Lung (tissue), 12 donors: ENCODE data around the gene EME1. TPM values are rescaled to one million over a fixed set of nuclear protein-coding genes. Genes with fewer than 3 reads are reported as not detected.
"Not testable (repeated sequence)": the region's sequence is repeated elsewhere in the genome, so short reads cannot be mapped to it uniquely, and the experiment has no call there.

Experiments
- ATAC-seq: fragments of 200-7000 bp; cut with Tn5 transposase; one replicate; pipeline ENCODE4 v1.9.1; 2020; ENCODE audit warnings: moderate number of reproducible peaks; ENCODE audit not compliant: insufficient read depth, low FRiP score
- DNase-seq, 3 donors: peaks; one replicate each; pipeline ENCODE4 v3.0.0-alpha.2; 2013 to 2017
- H3K27ac ChIP-seq, 2 donors: one replicate each; pipeline ENCODE4 v1.5.1; 2013; ENCODE audit warnings: mild to moderate bottlenecking in 2 of 2, moderate library complexity in 2 of 2, control low read depth in 1 of 2, inconsistent platforms in 1 of 2, low read depth in 1 of 2, low read length in 1 of 2
- H3K27me3 ChIP-seq, 3 donors: one replicate each; pipeline ENCODE4 v1.5.1; 2013; ENCODE audit warnings: low read length in 2 of 3; ENCODE audit not compliant: control insufficient read depth in 3 of 3, insufficient read depth in 3 of 3
- H3K36me3 ChIP-seq, 4 donors: one replicate each; pipeline ENCODE4 v1.5.1; 2013; ENCODE audit warnings: low read length in 4 of 4, mild to moderate bottlenecking in 1 of 4, moderate library complexity in 1 of 4; ENCODE audit not compliant: control insufficient read depth in 4 of 4, insufficient read depth in 4 of 4
- H3K4me1 ChIP-seq, 5 donors: one replicate each; pipeline ENCODE4 v1.5.1; 2013; ENCODE audit warnings: low read length in 5 of 5, mild to moderate bottlenecking in 2 of 5, moderate library complexity in 1 of 5; ENCODE audit not compliant: control insufficient read depth in 5 of 5, insufficient read depth in 5 of 5
- H3K4me3 ChIP-seq: one replicate; pipeline ENCODE4 v1.5.1; 2013; ENCODE audit warnings: mild to moderate bottlenecking, control low read depth, moderate library complexity
- H3K9ac ChIP-seq, 2 donors: one replicate each; pipeline ENCODE4 v1.5.1; 2013; ENCODE audit warnings: low read length in 2 of 2, control low read depth in 1 of 2; ENCODE audit not compliant: insufficient read depth in 1 of 2
- H3K9me3 ChIP-seq, 4 donors: one replicate each; pipeline ENCODE4 v1.5.1; 2013; ENCODE audit warnings: low read length in 3 of 4, mild to moderate bottlenecking in 1 of 4, moderate library complexity in 1 of 4; ENCODE audit not compliant: control insufficient read depth in 4 of 4, insufficient read depth in 3 of 4
- CTCF ChIP-seq: IDR thresholded peaks from 2 replicates; pipeline ENCODE4 v1.5.1; 2012; ENCODE audit warnings: mild to moderate bottlenecking; ENCODE audit errors: control extremely low read depth, extremely low read depth
- WGBS, 2 donors: extraction: QIAGEN DNeasy Blood & Tissue Kit; methylation state at CpG; one replicate each; pipeline ENCODE4 v1.1.7; 2013; 5-methylcytosine and 5-hydroxymethylcytosine counted together
- polyA plus RNA-seq, 2 donors: library from polyadenylated mRNA; stranded (reverse); fragments of 200-250 nt; gene quantifications; one replicate each; pipeline ENCODE4 v1.2.1, GENCODE V29; 2013
- total RNA-seq, 2 donors: library from RNA; depleted of rRNA in 1 of 2; stranded (reverse); fragments of >200 nt in 1 of 2; gene quantifications; one replicate each; pipeline ENCODE4 v1.2.1, GENCODE V29; 2014 to 2021
- donor health status: control.
- donor health status: control.
- donor health status: Bipolar disorder and iron deficiency.
- donor health status: healthy.
- donor health status: DM: yes; HTN: yes; CAD: no.

EME1 gene
- total and polyA plus RNA-seq, 4 donors, result 0.55 to 2.8 (median 1.8) TPM

- Histone ChIP-seq H3K27me3 (no peaks in the 10 kb centered on the region), H3K9me3 (no peaks in the 10 kb centered on the region), H3K4me3 (peak within 1 kb of the TSS; percentile 73), H3K4me1 (peaks cover 0 to 52% (median 20%) of the 10 kb centered on the region in 5 donors), H3K27ac (peak within 1 kb of the TSS; percentile 15 to 86), H3K9ac (peak within 1 kb of the TSS; percentile 51 to 78), H3K36me3 (peaks cover 0 to 9% (median 0%) of the 10 kb centered on the region in 4 donors)
- ATAC-seq (peak; percentile 84), DNase-seq (peak; percentile 87 to 91 (median 89))
- no peak for TF ChIP-seq CTCF
- 1 to 2% methylated on average over 65 to 70 of the region's 70 CpGs for WGBS, 2 donors
Observed at GRCh38 chr17:50425682-50426471, 52.8 kb downstream of the EME1 start, which contains the start of gene ACSF2. Gene ACSF2, plus strand, starts transcription at chr17:50426218. Its CDS starts 44 bp downstream, at chr17:50426262.

- H3K4me1 ChIP-seq, result peaks cover 0 to 52% (median 18%) of the 10 kb centered on the region in 5 donors
- no peak for TF ChIP-seq CTCF
- no peaks in the 10 kb centered on the region for H3K27me3 ChIP-seq
- peak overlapping the region in 1 of 2 donors; percentile 63 for H3K9ac ChIP-seq
- no peak for DNase-seq
- H3K36me3 ChIP-seq, result peaks cover 0 to 9% (median under 1%) of the 10 kb centered on the region in 4 donors
- ATAC-seq, result no peak
- no peaks in the 10 kb centered on the region for H3K9me3 ChIP-seq
- H3K27ac ChIP-seq, result peak overlapping the region; percentile 15 to 86
- 0 to 2% methylated on average over 7 of the region's 7 CpGs for WGBS, 2 donors
- peak overlapping the region; percentile 73 for H3K4me3 ChIP-seq
Observed at GRCh38 chr17:50426472-50426782, 53.4 kb downstream of the EME1 start.

GRCh38 chr17:50426814-50427787 is 54.1 kb downstream of the EME1 start:
- TF ChIP-seq CTCF, result no peak
- peaks cover 0 to 9% (median under 1%) of the 10 kb centered on the region in 4 donors for H3K36me3 ChIP-seq
- H3K4me1 ChIP-seq, result peaks cover 0 to 49% (median 18%) of the 10 kb centered on the region in 5 donors
- peak overlapping the region; percentile 73 for H3K4me3 ChIP-seq
- DNase-seq, result peak; percentile 56 to 71 (median 62)
- no peaks in the 10 kb centered on the region for H3K27me3 ChIP-seq
- WGBS, 2 donors, result 19 to 23% methylated on average over 4 of the region's 4 CpGs
- H3K27ac ChIP-seq, result peak overlapping the region; percentile 15 to 86
- H3K9me3 ChIP-seq, result no peaks in the 10 kb centered on the region
- ATAC-seq, result peak; percentile 37
- H3K9ac ChIP-seq, result peak overlapping the region in 1 of 2 donors; percentile 63

GRCh38 chr17:50428126-50428525 is 55.1 kb downstream of the EME1 start:
- not testable (repeated sequence) for H3K9ac ChIP-seq, H3K36me3 ChIP-seq, DNase-seq, H3K27ac ChIP-seq, H3K9me3 ChIP-seq, H3K27me3 ChIP-seq, H3K4me3 ChIP-seq, ATAC-seq
- WGBS, 2 donors, result 67 to 81% methylated on average over 6 of the region's 6 CpGs
- H3K4me1 ChIP-seq, result peaks cover 0 to 49% (median 18%) of the 10 kb centered on the region in 5 donors
